CD4-positive, alpha-beta T cell (primary cell): ENCODE results near the gene TBCB. TPM values are rescaled to one million over a fixed set of nuclear protein-coding genes. Genes with fewer than 3 reads are reported as not detected.

Experiments used
- ATAC-seq: fragments of 200-7000 bp; cut with Tn5 transposase; one replicate; pipeline ENCODE4 v1.10.0; 2022; ENCODE audit warnings: mild to moderate bottlenecking; ENCODE audit not compliant: poor library complexity
- CTCF ChIA-PET: fragments of 350-600 bp; sonication (Branson Sonifier 250); formaldehyde crosslinking; loops from one replicate; lab custom pipeline; 2021; ENCODE audit warnings: antibody characterized with exemption, inconsistent platforms; lab: Charles Lee
- POLR2A ChIA-PET: fragments of 350-600 bp; sonication (Branson Sonifier 250); formaldehyde crosslinking; loops from one replicate; lab custom pipeline; 2021; ENCODE audit warnings: antibody characterized with exemption, inconsistent platforms; lab: Charles Lee
- DNase-seq, 14 experiments: peaks; one replicate each; pipeline ENCODE4 v3.0.0-alpha.2; 2013 to 2020; ENCODE audit warnings: mixed read lengths in 2 of 14
- H3K27ac ChIP-seq, 2 donors: one replicate each; pipeline versions ENCODE4 v1.5.1 to v1.7.0; 2013; ENCODE audit warnings: low read length in 2 of 2, low read depth in 1 of 2, mild to moderate bottlenecking in 1 of 2
- H3K27me3 ChIP-seq, 2 experiments: 1 replicate in 1 of 2; 2 replicates in 1 of 2; pipeline versions ENCODE4 v1.6.1 to v1.7.0; 2013; ENCODE audit warnings: low read length in 2 of 2, control low read depth in 1 of 2, mild to moderate bottlenecking in 1 of 2, moderate library complexity in 1 of 2; ENCODE audit not compliant: insufficient read depth in 2 of 2, control insufficient read depth in 1 of 2
- H3K36me3 ChIP-seq: one replicate; pipeline ENCODE4 v1.6.1; 2013; ENCODE audit warnings: low read length, control low read depth; ENCODE audit not compliant: insufficient read depth
- H3K4me1 ChIP-seq: one replicate; pipeline ENCODE4 v1.6.1; 2013; ENCODE audit warnings: low read length, control low read depth; ENCODE audit not compliant: insufficient read depth
- H3K4me3 ChIP-seq: one replicate; pipeline ENCODE4 v1.5.1; 2013; ENCODE audit warnings: mild to moderate bottlenecking, low read length, moderate library complexity
- H3K9me3 ChIP-seq, 2 experiments: 1 replicate in 1 of 2; 2 replicates in 1 of 2; pipeline versions ENCODE4 v1.6.1 to v1.7.0; 2013; ENCODE audit warnings: low read length in 2 of 2, mild to moderate bottlenecking in 2 of 2, control low read depth in 1 of 2, moderate library complexity in 1 of 2; ENCODE audit not compliant: control insufficient read depth in 1 of 2, insufficient read depth in 1 of 2
- H3K27ac Mint-ChIP-seq: one replicate; pipeline ENCODE4 v1.8.0; 2020; ENCODE audit warnings: mixed read lengths
- H3K27me3 Mint-ChIP-seq: one replicate; pipeline ENCODE4 v1.8.0; 2021; ENCODE audit warnings: mixed read lengths
- H3K36me3 Mint-ChIP-seq: one replicate; pipeline ENCODE4 v1.8.0; 2021; ENCODE audit warnings: low read depth, mixed read lengths
- H3K4me1 Mint-ChIP-seq: one replicate; pipeline ENCODE4 v1.8.0; 2021; ENCODE audit warnings: low read depth, mixed read lengths
- H3K4me3 Mint-ChIP-seq: one replicate; pipeline ENCODE4 v1.8.0; 2020; ENCODE audit warnings: mild to moderate bottlenecking, mixed read lengths
- H3K9me3 Mint-ChIP-seq: one replicate; pipeline ENCODE4 v1.8.0; 2020; ENCODE audit warnings: mixed read lengths
- intact Hi-C, 2 experiments: fragments of 100-400 bp; cut with DNase I in 1 of 2; cut with micrococcal nuclease in 1 of 2; formaldehyde crosslinking; loops; one replicate each; pipeline versions ENCODE4 v1.15.1 to v1.9.0; 2023 to 2025; cut with DNase I, micrococcal nuclease
- total RNA-seq, 174 experiments: library from RNA in 2 of 174; stranded (reverse) in 2 of 174; gene quantifications; one replicate each; pipeline ENCODE4 v1.2.3 and lab custom pipeline; 2021 to 2026
- TF ChIP-seq, protein P1 (sequence below): fragments of 200-600 bp; IDR thresholded peaks from one replicate; pipeline ENCODE4 v1.8.0; 2022; ENCODE audit warnings: antibody characterized with exemption, mild to moderate bottlenecking

The TBCB gene
- total RNA-seq, 2 experiments from 2014 or later: 67.5 to 68.0 TPM

GRCh38 chr19:36150586-36150985 lies 35.3 kb downstream of the TBCB start:
- Histone ChIP-seq H3K4me3 (no peak overlapping the region), H3K36me3 (peaks cover 51% of the 10 kb centered on the region), H3K4me1 (no peaks in the 10 kb centered on the region), H3K27me3 (no peaks in the 10 kb centered on the region), H3K27ac (no peak overlapping the region), H3K9me3 (no peaks in the 10 kb centered on the region)
- DNase-seq: no peak
- ChIA-PET POLR2A (interaction anchor here (1.5 kb wide), 2 partner anchors 11 to 23 kb away, joined by 3 read pairs; partner anchors contain the start of gene CAPNS1), CTCF (no interaction called here)
- intact Hi-C loops: no loop called here
- no peaks in the 10 kb centered on the region for H3K27me3 Mint-ChIP-seq
- H3K36me3 Mint-ChIP-seq: peaks cover 54% of the 10 kb centered on the region
- no peak overlapping the region for H3K4me3 Mint-ChIP-seq
- no peaks in the 10 kb centered on the region for H3K9me3 Mint-ChIP-seq
- TF ChIP-seq, protein P1, sequence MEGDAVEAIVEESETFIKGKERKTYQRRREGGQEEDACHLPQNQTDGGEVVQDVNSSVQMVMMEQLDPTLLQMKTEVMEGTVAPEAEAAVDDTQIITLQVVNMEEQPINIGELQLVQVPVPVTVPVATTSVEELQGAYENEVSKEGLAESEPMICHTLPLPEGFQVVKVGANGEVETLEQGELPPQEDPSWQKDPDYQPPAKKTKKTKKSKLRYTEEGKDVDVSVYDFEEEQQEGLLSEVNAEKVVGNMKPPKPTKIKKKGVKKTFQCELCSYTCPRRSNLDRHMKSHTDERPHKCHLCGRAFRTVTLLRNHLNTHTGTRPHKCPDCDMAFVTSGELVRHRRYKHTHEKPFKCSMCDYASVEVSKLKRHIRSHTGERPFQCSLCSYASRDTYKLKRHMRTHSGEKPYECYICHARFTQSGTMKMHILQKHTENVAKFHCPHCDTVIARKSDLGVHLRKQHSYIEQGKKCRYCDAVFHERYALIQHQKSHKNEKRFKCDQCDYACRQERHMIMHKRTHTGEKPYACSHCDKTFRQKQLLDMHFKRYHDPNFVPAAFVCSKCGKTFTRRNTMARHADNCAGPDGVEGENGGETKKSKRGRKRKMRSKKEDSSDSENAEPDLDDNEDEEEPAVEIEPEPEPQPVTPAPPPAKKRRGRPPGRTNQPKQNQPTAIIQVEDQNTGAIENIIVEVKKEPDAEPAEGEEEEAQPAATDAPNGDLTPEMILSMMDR: no peak
- H3K27ac Mint-ChIP-seq: no peak overlapping the region
- H3K4me1 Mint-ChIP-seq: no peaks in the 10 kb centered on the region
- ATAC-seq: no peak

DNA sequence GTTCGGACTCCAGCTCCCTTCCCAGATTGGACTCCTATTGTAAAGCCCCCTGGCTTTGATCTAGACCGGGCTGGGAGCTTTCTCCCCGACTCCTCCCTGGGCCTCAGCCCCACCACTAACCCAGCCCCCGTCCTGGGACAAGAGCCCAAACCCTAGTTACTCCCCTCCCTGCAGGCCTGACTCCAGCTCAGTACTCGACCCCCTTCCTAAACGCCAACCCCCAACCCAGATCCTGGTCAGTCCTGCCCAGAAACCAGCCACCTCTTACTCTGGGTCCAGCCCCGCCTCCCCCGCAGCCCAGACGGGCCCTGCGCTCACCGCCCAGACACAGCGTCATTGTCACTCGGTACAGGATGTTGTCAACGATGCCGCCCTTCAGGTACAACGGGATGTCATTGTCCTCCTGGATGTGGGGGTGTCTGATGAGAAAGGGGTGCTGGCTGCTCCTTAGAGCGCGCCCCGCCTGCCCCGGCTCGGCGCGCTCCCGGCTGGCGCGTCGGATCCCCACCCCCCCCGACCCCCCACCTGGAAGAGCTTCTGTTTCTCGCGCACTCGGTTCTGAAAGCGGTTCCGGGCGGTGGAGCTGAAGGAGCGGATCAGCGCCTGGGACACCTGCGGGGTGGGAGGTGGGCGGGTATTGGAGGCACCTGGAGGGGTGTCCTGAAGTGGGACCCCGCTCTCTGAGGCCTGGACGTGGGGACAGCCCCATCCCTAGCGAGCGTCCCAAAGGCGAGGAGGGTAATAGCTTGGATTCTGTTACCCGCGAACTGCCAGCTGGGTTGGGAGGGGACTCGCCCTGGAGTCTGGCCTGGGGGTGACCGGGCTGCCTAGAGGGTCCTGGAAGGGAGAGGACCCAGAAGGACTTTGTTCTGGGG lies 36.1 kb downstream of the TBCB start:
- Histone ChIP-seq H3K9me3 (no peaks in the 10 kb centered on the region), H3K4me3 (no peak overlapping the region), H3K27me3 (no peaks in the 10 kb centered on the region), H3K4me1 (no peaks in the 10 kb centered on the region), H3K27ac (no peak overlapping the region), H3K36me3 (peaks cover 43% of the 10 kb centered on the region)
- H3K27me3 Mint-ChIP-seq: no peaks in the 10 kb centered on the region
- CTCF ChIA-PET: no interaction called here
- ATAC-seq: no peak
- no peak overlapping the region for H3K27ac Mint-ChIP-seq
- intact Hi-C loops: no loop called here
- H3K9me3 Mint-ChIP-seq: no peaks in the 10 kb centered on the region
- TF ChIP-seq, protein P1: no peak
- no peak for DNase-seq
- no peaks in the 10 kb centered on the region for H3K4me1 Mint-ChIP-seq
- H3K4me3 Mint-ChIP-seq: no peak overlapping the region
- H3K36me3 Mint-ChIP-seq: peaks cover 46% of the 10 kb centered on the region
- POLR2A ChIA-PET: interaction anchor here (1.5 kb wide), 2 partner anchors 12 to 23 kb away, joined by 3 read pairs; partner anchors contain the start of gene CAPNS1

DNA sequence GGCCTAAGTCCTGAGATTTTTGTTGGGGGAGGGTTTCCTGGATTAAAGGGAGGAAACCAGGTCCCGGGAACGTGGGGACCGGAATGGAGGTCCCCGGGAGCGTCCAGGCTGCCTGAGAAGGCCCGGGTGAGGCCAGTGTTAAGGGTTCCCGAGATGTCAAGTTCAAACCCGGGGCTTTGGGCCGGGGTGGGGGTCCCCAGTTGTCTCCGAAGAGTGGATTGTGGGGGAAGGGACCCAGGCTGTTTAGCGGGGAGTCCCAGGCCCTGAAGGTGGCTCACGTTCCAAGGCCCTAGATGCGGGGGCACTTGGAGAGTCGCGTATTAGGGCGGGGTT lies 36.7 kb downstream of the TBCB start:
- CTCF ChIA-PET: no interaction called here

More for the DNA sequence above, 36.7 kb downstream of the TBCB start:
- ATAC-seq (no peak), DNase-seq (no peak)
- H3K27me3 Mint-ChIP-seq: no peaks in the 10 kb centered on the region
- no peaks in the 10 kb centered on the region for H3K4me1 ChIP-seq
- H3K9me3 Mint-ChIP-seq: no peaks in the 10 kb centered on the region
- POLR2A ChIA-PET: interaction anchor here (1.5 kb wide), 1 partner anchor 24 kb away, joined by 3 read pairs; no protein-coding TSS in a partner anchor
- H3K4me1 Mint-ChIP-seq: no peaks in the 10 kb centered on the region
- H3K36me3 ChIP-seq: peaks cover 37% of the 10 kb centered on the region
- H3K27ac ChIP-seq: no peak overlapping the region
- no peak overlapping the region for H3K4me3 ChIP-seq
- no peaks in the 10 kb centered on the region for H3K27me3 ChIP-seq
- no peaks in the 10 kb centered on the region for H3K9me3 ChIP-seq
- intact Hi-C loops: no loop called here
- peaks cover 40% of the 10 kb centered on the region for H3K36me3 Mint-ChIP-seq
- no peak overlapping the region for H3K27ac Mint-ChIP-seq
- no peak overlapping the region for H3K4me3 Mint-ChIP-seq
- TF ChIP-seq, protein P1: no peak
